ENCODE data around the gene RNU4-1. TPM values are rescaled to one million over a fixed set of nuclear protein-coding genes. Genes with fewer than 3 reads are reported as not detected.
"Not testable (repeated sequence)": the region's sequence is repeated elsewhere in the genome, so short reads cannot be mapped to it uniquely, and the experiment has no call there.

RNU4-1 gene
- total and polyA plus RNA-seq, 2 donors (not counting 3 experiments of a cell fraction or from before 2014, with no cell fraction given) = under 0.01 to 2,141 TPM

- dilution Hi-C loops (cut with MboI; ENCODE audit: extremely low pct_ligation_motif_present, low sequenced_read_pairs) = no loop called here
- H2AFZ ChIP-seq (ENCODE audit: low read depth, low read length) = no peak overlapping the region
- intact Hi-C loops (cut with micrococcal nuclease) = no loop called here
- DNase-seq (ENCODE audit: low read depth, low spot score) (peak; percentile 1), FAIRE-seq (no peak)
- CTCF ChIA-PET = interaction anchor here (24.5 to 33.5 kb wide), 3 partner anchors 5 to 24 kb away, joined by 906 to 1402 read pairs (median 906); partner anchors contain the start of gene PXN
- no peaks in the 10 kb centered on the region for H3K36me3 ChIP-seq (ENCODE audit: control insufficient read depth in 2 of 2, extremely low read depth in 1 of 2, insufficient read depth in 2 of 2, low read length in 2 of 2)
- TF ChIP-seq, protein P1, sequence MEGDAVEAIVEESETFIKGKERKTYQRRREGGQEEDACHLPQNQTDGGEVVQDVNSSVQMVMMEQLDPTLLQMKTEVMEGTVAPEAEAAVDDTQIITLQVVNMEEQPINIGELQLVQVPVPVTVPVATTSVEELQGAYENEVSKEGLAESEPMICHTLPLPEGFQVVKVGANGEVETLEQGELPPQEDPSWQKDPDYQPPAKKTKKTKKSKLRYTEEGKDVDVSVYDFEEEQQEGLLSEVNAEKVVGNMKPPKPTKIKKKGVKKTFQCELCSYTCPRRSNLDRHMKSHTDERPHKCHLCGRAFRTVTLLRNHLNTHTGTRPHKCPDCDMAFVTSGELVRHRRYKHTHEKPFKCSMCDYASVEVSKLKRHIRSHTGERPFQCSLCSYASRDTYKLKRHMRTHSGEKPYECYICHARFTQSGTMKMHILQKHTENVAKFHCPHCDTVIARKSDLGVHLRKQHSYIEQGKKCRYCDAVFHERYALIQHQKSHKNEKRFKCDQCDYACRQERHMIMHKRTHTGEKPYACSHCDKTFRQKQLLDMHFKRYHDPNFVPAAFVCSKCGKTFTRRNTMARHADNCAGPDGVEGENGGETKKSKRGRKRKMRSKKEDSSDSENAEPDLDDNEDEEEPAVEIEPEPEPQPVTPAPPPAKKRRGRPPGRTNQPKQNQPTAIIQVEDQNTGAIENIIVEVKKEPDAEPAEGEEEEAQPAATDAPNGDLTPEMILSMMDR (IDR thresholded peaks at IDR 0.05; ENCODE audit: extremely low read depth in 1 of 2, insufficient read depth in 1 of 2, low read depth in 1 of 2, low read length in 2 of 2) = no peak
- TF ChIP-seq MAX (IDR thresholded peaks at IDR 0.05; ENCODE audit: insufficient read depth, insufficient read length) = no peak
- no peak for TF ChIP-seq FOS (IDR thresholded peaks at IDR 0.05; ENCODE audit: borderline replicate concordance, insufficient read depth, low read length)
- no peak for TF ChIP-seq JUN (IDR thresholded peaks at IDR 0.05; ENCODE audit: borderline replicate concordance, insufficient read depth, insufficient read length, low read depth)
- no peak for TF ChIP-seq GATA2 (IDR thresholded peaks at IDR 0.05; ENCODE audit: insufficient read depth, insufficient read length, low read depth, low read length)
- TF ChIP-seq EZH2 (IDR thresholded peaks at IDR 0.05; ENCODE audit: borderline replicate concordance, low read depth, low read length, severe bottlenecking) = no peak
- no peak for TF ChIP-seq MYC (IDR thresholded peaks at IDR 0.05; ENCODE audit: low read depth, low read length)
- no peak for TF ChIP-seq POLR2AphosphoS5 (IDR thresholded peaks at IDR 0.05; ENCODE audit: insufficient read depth, low read depth, low read length)
- no peak for TF ChIP-seq POLR2A (IDR thresholded peaks at IDR 0.05; ENCODE audit: low read depth, low read length)
- peaks cover 68% of the 10 kb centered on the region for H3K4me1 ChIP-seq (ENCODE audit: control insufficient read depth, extremely low read depth, insufficient read depth, low read length)
- H3K9me3 ChIP-seq (replicated peaks; ENCODE audit: control insufficient read depth, insufficient read depth, low read length) = no peaks in the 10 kb centered on the region
- no peaks in the 10 kb centered on the region for H3K27me3 ChIP-seq (ENCODE audit: control insufficient read depth in 2 of 2, insufficient read depth in 2 of 2, low read length in 2 of 2)
- POLR2A ChIA-PET = no interaction called here
- peaks cover 89% of the 10 kb centered on the region for H3K79me2 ChIP-seq (ENCODE audit: control insufficient read depth, insufficient read depth, low read length)
- H3K9ac ChIP-seq (replicated peaks; ENCODE audit: extremely low read depth, insufficient read depth, low read length) = no peak overlapping the region
- no peak overlapping the region for H3K4me2 ChIP-seq (ENCODE audit: insufficient read depth, low read length)
- H3K4me3 ChIP-seq (replicated peaks in 1 of 3; ENCODE audit: insufficient read depth in 1 of 3, low read depth in 1 of 3, low read length in 3 of 3) = no peak overlapping the region
- no peaks in the 10 kb centered on the region for H4K20me1 ChIP-seq (replicated peaks; ENCODE audit: control insufficient read depth, extremely low read depth, insufficient read depth, low read length)
- H3K9me1 ChIP-seq (replicated peaks; ENCODE audit: control insufficient read depth, extremely low read depth, insufficient read depth, low read length) = no peaks in the 10 kb centered on the region
- no TSS peak for BruUV-seq (replicated peaks)
- peak overlapping the region; percentile 3 for H3K27ac ChIP-seq (ENCODE audit: insufficient read depth, low read depth, low read length)
Observed at GRCh38 chr12:120252071-120252906, 40.7 kb downstream of the RNU4-1 start.

GRCh38 chr12:120251364-120252070 lies 41.5 kb downstream of the RNU4-1 start:
- H3K27me3 ChIP-seq (ENCODE audit: control insufficient read depth in 2 of 2, insufficient read depth in 2 of 2, low read length in 2 of 2); BruUV-seq (replicated peaks); H3K9me1 ChIP-seq (replicated peaks; ENCODE audit: control insufficient read depth, extremely low read depth, insufficient read depth, low read length); dilution Hi-C loops (cut with MboI; ENCODE audit: extremely low pct_ligation_motif_present, low sequenced_read_pairs); H3K36me3 ChIP-seq (ENCODE audit: control insufficient read depth in 2 of 2, extremely low read depth in 1 of 2, insufficient read depth in 2 of 2, low read length in 2 of 2); DNase-seq (ENCODE audit: low read depth, low spot score); H4K20me1 ChIP-seq (replicated peaks; ENCODE audit: control insufficient read depth, extremely low read depth, insufficient read depth, low read length); H3K9ac ChIP-seq (replicated peaks; ENCODE audit: extremely low read depth, insufficient read depth, low read length); FAIRE-seq; H3K4me3 ChIP-seq (replicated peaks in 1 of 3; ENCODE audit: insufficient read depth in 1 of 3, low read depth in 1 of 3, low read length in 3 of 3); H3K9me3 ChIP-seq (replicated peaks; ENCODE audit: control insufficient read depth, insufficient read depth, low read length); H2AFZ ChIP-seq (ENCODE audit: low read depth, low read length); H3K4me2 ChIP-seq (ENCODE audit: insufficient read depth, low read length): not testable (repeated sequence)
- CTCF ChIA-PET = interaction anchor here (24.5 to 33.5 kb wide), 3 partner anchors 5 to 24 kb away, joined by 906 to 1402 read pairs (median 906); partner anchors contain the start of gene PXN
- H3K27ac ChIP-seq (ENCODE audit: insufficient read depth, low read depth, low read length) = peak overlapping the region; percentile 3
- H3K79me2 ChIP-seq (ENCODE audit: control insufficient read depth, insufficient read depth, low read length) = peaks cover 95% of the 10 kb centered on the region
- H3K4me1 ChIP-seq (ENCODE audit: control insufficient read depth, extremely low read depth, insufficient read depth, low read length) = peaks cover 69% of the 10 kb centered on the region
- intact Hi-C loops (cut with micrococcal nuclease) = loop anchor here (2.0 kb wide), 1 partner anchor 13 kb away; the partner anchor contains the start of gene PXN
- POLR2A ChIA-PET = interaction anchor here (1.4 kb wide), 1 partner anchor 21 kb away, joined by 8 read pairs; no protein-coding TSS in a partner anchor
